SU-DHL-6 (cell line): ENCODE measurements around the gene OPA1.

Source experiments
- H2AFZ ChIP-seq: fragments of 200-600 bp; sonication (generic); 2 replicates; pipeline ENCODE4 v1.6.1; 2014; ENCODE audit warnings: low read depth, mild to moderate bottlenecking, moderate library complexity, mixed read lengths, antibody characterized with exemption, low read length; ENCODE audit not compliant: severe bottlenecking
- H3F3A ChIP-seq: fragments of 200-600 bp; shearing (Covaris generic); 2 replicates; pipeline ENCODE4 v1.6.0; 2016; ENCODE audit warnings: antibody characterized with exemption, mild to moderate bottlenecking; ENCODE audit not compliant: insufficient read depth
- H3K27ac ChIP-seq: fragments of 200-600 bp; sonication (generic); 2 replicates; pipeline ENCODE4 v1.5.1; 2016; ENCODE audit warnings: low read depth, mild to moderate bottlenecking, low read length, moderate library complexity, mixed read lengths
- H3K27me3 ChIP-seq: fragments of 200-600 bp; sonication (generic), shearing (Covaris generic); 2 replicates; pipeline ENCODE4 v1.6.0; 2014; ENCODE audit warnings: mild to moderate bottlenecking, low read length
- H3K36me3 ChIP-seq: fragments of 200-600 bp; sonication (generic); 2 replicates; pipeline ENCODE4 v1.6.1; 2014; ENCODE audit warnings: mild to moderate bottlenecking, low read length, mixed read lengths
- H3K4me2 ChIP-seq: fragments of 300-600, 200-600 bp; shearing (Covaris generic), sonication (generic); 2 replicates; pipeline ENCODE4 v1.6.0; 2014; ENCODE audit warnings: low read length, low read depth, mild to moderate bottlenecking; ENCODE audit not compliant: poor library complexity, severe bottlenecking
- H3K4me3 ChIP-seq: fragments of 200-600 bp; sonication (generic); 2 replicates; pipeline ENCODE4 v1.5.1; 2014; ENCODE audit warnings: antibody characterized with exemption, low read length, mild to moderate bottlenecking, mixed read lengths; ENCODE audit not compliant: insufficient read depth, poor library complexity, severe bottlenecking
- H3K79me2 ChIP-seq: fragments of 200-600 bp; sonication (generic); 2 replicates; pipeline ENCODE4 v1.6.1; 2014; ENCODE audit warnings: mild to moderate bottlenecking, low read length, moderate library complexity; ENCODE audit not compliant: insufficient read depth
- H3K9ac ChIP-seq: fragments of 200-600 bp; sonication (generic); 2 replicates; pipeline ENCODE4 v1.7.0; 2014; ENCODE audit warnings: mild to moderate bottlenecking, low read length
- H3K9me2 ChIP-seq: fragments of 200-600 bp; sonication (generic); replicated peaks from 2 replicates; pipeline ENCODE4 v1.6.1; 2014; ENCODE audit warnings: low read length; ENCODE audit not compliant: insufficient read depth
- H3K9me3 ChIP-seq: fragments of 200-600 bp; sonication (generic); 2 replicates; pipeline ENCODE4 v1.6.1; 2014; ENCODE audit warnings: low read length, mixed read lengths; ENCODE audit not compliant: insufficient read depth
- H4K20me1 ChIP-seq: fragments of 200-600 bp; sonication (generic); 2 replicates; pipeline ENCODE4 v1.6.1; 2014; ENCODE audit warnings: low read depth, mild to moderate bottlenecking, antibody characterized with exemption, low read length, moderate library complexity, mixed read lengths
- EZH2phosphoT487 ChIP-seq: fragments of 200-600 bp; sonication (generic), shearing (Covaris generic); conservative IDR thresholded peaks from 2 replicates; pipeline ENCODE4 v1.6.1; 2018; ENCODE audit warnings: mild to moderate bottlenecking, antibody characterized with exemption, low read length, moderate library complexity, mixed read lengths
- TF ChIP-seq, protein P1 (sequence below): fragments of 200-600 bp; sonication (generic); IDR thresholded peaks from one replicate; pipeline ENCODE4 v1.5.1; 2017; ENCODE audit warnings: antibody characterized with exemption, mild to moderate bottlenecking, low read length, moderate library complexity; ENCODE audit not compliant: insufficient read depth, poor library complexity, severe bottlenecking

Gene OPA1

DNA sequence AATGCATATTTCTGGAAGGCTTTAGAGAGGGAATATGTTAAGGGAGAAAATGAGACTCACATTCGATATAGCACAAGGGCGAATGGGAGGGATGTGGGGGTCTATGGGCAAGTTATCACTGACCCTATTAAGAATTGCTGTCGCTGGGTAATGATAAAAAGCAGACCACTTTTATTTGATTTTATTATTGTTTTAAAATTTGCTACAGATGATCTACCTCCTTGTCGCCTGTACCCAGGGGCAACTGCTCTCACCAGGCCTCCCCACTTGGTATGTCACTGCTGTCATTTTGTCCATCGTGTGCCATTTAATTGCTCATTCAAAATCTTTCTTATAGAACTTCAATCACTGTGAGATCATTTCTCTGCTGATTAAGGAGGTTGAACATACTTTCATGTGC lies 153.8 kb downstream of the OPA1 start:
- Histone ChIP-seq H3K4me2 (no peak overlapping the region), H3K9ac (no peak overlapping the region), H3K4me3 (no peak overlapping the region), H4K20me1 (no peaks in the 10 kb centered on the region), H2AFZ (no peak overlapping the region), H3F3A (no peaks in the 10 kb centered on the region), H3K79me2 (no peaks in the 10 kb centered on the region), H3K9me3 (no peaks in the 10 kb centered on the region), H3K36me3 (no peaks in the 10 kb centered on the region), H3K9me2 (no peaks in the 10 kb centered on the region), H3K27ac (no peak overlapping the region), H3K27me3 (no peaks in the 10 kb centered on the region)
- TF ChIP-seq, protein P1, sequence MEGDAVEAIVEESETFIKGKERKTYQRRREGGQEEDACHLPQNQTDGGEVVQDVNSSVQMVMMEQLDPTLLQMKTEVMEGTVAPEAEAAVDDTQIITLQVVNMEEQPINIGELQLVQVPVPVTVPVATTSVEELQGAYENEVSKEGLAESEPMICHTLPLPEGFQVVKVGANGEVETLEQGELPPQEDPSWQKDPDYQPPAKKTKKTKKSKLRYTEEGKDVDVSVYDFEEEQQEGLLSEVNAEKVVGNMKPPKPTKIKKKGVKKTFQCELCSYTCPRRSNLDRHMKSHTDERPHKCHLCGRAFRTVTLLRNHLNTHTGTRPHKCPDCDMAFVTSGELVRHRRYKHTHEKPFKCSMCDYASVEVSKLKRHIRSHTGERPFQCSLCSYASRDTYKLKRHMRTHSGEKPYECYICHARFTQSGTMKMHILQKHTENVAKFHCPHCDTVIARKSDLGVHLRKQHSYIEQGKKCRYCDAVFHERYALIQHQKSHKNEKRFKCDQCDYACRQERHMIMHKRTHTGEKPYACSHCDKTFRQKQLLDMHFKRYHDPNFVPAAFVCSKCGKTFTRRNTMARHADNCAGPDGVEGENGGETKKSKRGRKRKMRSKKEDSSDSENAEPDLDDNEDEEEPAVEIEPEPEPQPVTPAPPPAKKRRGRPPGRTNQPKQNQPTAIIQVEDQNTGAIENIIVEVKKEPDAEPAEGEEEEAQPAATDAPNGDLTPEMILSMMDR = no peak
- TF ChIP-seq EZH2phosphoT487 = no peak
